Activated CD8-positive, alpha-beta memory T cell treated with anti-CD3 and anti-CD28 coated beads, Interleukin-2, amount 50 U/mL, for 4 hours (primary cell): Measurements from ENCODE around the gene KLF13.

ENCODE experiments used
- DNase-seq: peaks from one replicate; pipeline ENCODE4 v3.0.0-alpha.2; 2020

The KLF13 gene

GRCh38 chr15:31333820-31334219 is 7.2 kb downstream of the KLF13 start:
- DNase-seq, result no peak

DNA sequence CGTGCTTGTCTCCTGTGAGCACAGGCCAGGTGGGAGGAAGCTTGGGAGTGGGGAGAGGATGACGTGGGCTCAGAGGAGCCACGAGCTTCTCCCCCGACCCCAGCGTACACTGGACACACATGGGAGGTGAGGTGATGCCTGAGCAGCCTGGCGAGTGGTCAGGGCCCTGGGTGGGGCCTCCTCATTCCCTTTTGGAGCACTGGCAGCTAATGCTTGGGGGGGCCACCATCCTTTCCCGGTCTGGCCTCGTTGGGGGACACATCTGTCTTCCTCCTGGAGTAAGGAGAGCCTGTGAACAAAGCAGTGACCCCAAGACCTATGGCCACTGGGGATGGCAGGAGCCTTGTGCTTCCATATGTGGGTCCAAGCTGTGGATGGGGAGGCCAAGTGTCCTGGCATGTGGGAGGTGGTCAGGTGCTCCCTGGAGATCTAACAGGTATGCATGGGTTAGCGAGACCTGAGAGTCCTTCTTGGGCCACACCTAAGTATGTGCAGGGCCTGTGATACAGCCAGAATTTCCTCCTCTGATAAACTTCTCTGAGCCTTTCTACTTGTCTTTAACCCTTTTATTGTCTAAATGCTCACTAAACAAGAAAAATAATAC is 9.5 kb downstream of the KLF13 start:
- DNase-seq, result no peak

GRCh38 chr15:31336593-31337295 is 10.1 kb downstream of the KLF13 start:
- no peak for DNase-seq

DNA sequence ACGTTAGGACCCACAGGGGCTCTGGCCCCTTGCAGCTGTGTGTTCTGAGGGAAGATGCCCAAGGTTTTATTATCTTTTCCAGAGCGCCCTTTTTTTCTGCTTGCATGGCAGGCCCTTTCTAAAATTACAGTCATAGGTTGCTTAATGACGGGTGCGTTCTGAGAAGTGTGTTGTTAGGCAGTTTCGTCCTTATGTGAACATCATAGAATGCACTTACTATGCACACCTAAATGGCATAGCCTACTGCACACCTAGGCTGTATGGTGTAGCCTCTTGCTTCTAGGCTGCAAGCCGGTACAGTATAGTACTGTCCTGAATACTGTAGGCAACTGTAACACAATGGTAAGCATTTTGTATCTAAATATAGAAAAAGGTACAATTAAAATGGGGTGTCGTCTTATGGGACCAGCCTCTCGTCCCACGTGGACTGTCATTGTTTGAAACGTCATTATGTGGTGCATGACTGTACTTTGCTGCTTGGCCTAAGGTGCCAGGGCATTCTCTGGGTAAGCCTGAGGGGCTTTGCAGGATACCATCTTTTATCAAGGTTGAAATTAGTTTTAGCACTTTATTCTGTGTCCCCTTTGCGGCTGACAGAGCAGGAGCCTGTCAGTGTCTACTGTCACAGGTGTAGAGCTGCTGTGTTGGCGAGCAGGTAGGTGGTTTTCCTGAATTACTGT is 10.9 kb downstream of the KLF13 start:
- DNase-seq, result no peak

DNA sequence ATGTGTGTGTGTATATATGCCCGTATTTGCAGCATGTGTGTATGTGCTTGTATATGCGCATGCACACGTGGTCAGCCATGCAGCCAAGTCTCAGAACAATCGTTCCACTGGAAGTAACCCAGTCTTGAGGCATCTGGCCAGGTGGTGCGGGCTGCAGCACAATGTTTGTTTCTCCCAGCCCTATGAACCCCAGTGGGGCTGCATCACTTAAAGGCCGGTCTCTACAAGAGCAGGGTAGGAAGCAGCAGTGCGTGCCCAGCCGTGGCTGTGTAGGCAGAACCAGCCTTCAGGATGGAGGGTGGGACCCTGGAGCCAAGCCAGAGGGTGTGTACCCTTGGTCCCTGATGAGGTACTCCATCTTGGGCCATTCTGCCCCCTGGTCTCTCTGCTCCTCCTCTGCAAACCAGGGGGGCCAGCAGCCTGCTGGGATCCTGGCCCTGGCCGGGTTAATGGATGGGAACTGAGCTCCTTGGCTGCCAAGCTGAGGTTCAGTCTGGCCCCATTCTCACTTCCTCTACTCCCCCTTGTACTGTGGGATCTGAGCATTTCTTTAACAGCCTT is 11.8 kb downstream of the KLF13 start:
- no peak for DNase-seq

DNA sequence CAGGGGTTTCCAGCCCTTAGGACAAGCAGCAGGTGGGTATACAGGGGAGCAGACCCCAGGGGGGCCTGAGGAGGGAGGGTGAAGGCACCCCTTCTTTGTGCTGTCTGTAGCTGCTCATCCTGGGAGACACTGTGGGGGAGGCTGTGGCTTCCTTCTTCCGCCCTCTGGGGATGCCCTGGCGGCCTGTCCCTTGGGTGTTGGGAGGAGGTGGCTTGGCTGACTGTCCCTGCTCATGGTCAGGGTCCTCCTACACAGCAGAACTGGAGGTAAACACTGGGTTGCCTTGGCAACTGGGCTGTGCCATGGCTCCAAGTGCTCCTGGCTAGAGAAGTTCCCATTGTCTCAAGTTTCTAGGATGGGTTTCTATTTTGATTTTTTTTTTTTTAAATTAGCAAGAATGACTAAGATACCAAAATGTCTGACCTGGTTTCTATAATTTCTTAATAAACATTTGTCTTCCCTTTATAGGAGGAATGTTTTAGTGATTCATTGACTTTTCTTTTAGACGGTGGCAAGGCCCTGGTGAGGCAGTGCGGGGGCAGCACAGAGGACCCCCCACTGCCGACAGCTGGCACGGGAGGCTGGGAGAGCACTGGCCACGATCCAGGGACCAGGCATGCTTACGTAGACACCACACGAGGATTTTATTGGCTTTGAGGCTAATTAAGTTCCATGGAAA is 12.4 kb downstream of the KLF13 start:
- DNase-seq, result no peak

- no peak for DNase-seq
Observed at GRCh38 chr15:31339558-31339895, 12.9 kb downstream of the KLF13 start.

DNA sequence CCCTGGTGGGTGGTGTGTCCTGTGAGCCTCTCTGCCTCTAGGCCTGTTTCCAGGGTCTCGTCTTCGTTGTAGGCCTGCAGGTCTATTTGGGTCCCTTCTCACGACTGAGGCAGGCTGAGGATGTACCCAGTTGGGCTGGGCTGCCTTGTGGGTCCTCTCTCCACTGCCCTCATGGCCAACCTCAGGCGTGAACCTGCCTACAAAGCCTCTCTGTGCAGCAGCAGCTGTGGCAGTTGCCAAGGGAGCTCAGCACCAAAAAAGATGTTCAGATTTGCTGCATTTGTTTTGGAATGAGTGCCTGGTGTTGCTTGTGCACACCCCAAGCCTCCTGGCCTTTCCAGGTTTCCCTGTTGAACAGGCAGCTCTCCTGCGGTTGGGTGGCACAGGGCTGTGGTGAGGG is 13.4 kb downstream of the KLF13 start:
- DNase-seq, result no peak

DNA sequence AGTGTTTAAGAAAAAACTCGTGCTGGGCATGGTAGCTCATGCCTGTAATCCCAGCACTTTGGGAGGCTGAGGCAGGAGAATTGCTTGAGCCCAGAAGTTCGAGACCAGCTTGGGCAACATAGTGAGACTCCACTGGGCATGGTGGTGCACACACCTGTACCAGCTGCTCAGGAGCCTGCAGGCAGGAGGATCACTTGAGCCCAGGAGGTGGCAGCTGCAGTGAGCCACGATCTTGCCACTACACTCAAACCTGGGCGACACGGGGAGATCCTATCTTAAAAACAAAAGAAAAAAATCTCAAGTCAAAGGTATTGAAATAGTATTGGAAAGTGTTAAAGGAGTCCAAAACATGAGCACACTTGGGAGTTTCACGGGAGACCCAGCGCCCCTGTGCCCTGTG is 14.0 kb downstream of the KLF13 start:
- DNase-seq, result no peak

DNA sequence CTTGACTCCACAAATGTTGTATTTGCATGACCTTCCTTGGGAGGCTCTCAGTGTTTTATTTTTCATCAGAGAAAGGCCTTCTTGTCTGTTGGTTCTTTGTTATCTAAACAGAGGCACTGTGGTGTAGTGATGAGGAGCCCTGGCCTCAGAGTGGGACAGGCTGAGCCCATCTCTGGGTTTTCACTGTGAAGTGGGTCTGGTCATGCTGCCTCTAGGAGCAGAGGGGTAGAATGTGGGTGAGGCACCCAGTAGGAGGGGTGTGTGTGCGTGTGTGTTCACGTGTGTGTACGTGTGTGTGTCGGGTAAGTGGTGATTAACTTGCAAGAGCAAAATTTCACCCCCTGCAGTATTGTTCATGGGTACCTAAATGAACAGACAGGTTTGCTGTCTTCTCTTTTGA is 14.4 kb downstream of the KLF13 start:
- DNase-seq, result no peak

GRCh38 chr15:31341496-31342195 is 15.0 kb downstream of the KLF13 start:
- no peak for DNase-seq

- DNase-seq, result no peak
Observed at GRCh38 chr15:31342381-31342780, 15.7 kb downstream of the KLF13 start.

DNA sequence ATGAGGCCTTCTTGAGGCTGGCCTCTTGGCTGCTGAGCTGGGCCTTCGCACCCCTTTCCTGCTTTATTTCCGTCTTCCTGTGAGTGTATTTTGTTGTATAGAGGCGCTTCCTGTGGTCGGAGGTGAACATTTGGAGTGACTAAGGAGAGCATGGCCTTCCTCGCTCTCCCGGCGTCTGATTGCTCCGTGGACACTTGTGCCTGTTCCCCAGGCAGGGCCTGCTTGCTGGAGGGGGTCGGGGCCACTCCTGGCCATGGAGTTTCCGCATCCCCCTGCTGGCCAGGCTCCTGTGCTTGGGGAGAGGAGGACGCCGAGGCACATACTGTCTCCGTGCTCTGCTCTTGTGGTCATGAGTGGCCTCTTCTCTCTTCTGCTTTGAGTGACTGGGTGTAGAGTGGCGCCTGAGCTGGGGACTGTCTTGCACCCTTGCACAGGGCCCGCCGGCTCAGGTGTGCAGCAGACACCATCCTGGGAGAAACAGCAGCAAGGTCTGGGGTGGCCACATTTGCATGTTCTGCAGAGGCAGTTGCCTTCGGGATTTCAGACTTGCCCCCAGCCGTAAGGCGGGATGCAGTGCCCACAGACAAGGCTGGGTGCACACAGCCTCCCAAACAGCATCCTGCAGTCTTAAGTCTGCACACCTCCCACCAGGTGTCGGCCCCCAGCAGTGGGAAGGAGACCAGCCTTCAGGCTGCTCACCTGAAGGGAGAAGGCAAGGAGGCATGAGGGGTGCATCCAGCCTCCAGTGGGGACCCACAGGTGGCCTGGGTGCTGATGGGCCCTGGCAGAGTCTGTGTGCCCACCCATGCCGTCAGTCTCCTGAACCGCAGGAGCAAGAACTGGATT is 16.4 kb downstream of the KLF13 start:
- no peak for DNase-seq

GRCh38 chr15:31343831-31344230 is 17.2 kb downstream of the KLF13 start:
- no peak for DNase-seq

DNA sequence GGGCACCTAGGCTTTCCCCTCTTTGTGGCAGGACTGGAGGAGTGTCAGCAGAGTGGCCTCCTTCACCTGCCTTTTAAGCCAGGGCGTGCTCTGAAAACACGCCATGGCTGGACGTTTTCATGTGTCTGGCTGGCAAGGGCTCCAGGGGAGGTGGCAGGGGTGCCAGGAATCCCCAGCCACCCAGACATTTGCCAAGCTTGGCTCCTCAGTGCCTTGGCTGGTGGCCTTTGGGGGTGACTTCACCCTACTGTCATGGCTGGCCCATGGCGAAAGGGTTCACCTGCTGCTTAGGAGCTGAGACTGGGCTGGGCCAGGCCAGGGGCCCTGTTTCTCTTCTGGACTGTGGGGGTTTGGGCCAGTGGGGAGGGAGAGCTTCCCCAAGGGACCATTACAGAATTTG is 17.6 kb downstream of the KLF13 start:
- no peak for DNase-seq

GRCh38 chr15:31344823-31345605 is 18.4 kb downstream of the KLF13 start:
- no peak for DNase-seq

GRCh38 chr15:31345606-31346366 is 19.2 kb downstream of the KLF13 start:
- DNase-seq, result no peak

- no peak for DNase-seq
Observed at GRCh38 chr15:31346367-31347066, 19.9 kb downstream of the KLF13 start.
